Bronchial epithelial cell (primary cell): ENCODE results near the gene BICC1. TPM values are rescaled to one million over a fixed set of nuclear protein-coding genes. Genes with fewer than 3 reads are reported as not detected.

Experiments
- DNase-seq: peaks from one replicate; pipeline ENCODE4 v3.0.0-alpha.2; 2010; ENCODE audit warnings: low read depth
- FAIRE-seq: peaks from 2 replicates; lab custom pipeline; 2011; peaks lifted over from hg19 to GRCh38; lab: Jason Lieb, UNC
- H3K27me3 ChIP-seq: 2 replicates; pipeline ENCODE4 v1.5.1; 2011; ENCODE audit warnings: low read length; ENCODE audit not compliant: control insufficient read depth, insufficient read depth
- H3K36me3 ChIP-seq: 2 replicates; pipeline ENCODE4 v1.5.1; 2011; ENCODE audit warnings: low read length; ENCODE audit not compliant: control insufficient read depth, insufficient read depth
- H3K4me3 ChIP-seq: 2 replicates; pipeline ENCODE4 v1.5.1; 2011; ENCODE audit warnings: mild to moderate bottlenecking, low read depth, low read length, control low read depth
- total RNA-seq: library from RNA; depleted of rRNA; stranded (reverse); fragments of >200 nt; gene quantifications from 2 replicates; pipeline ENCODE4 v1.2.1, GENCODE V29; 2014
- TF ChIP-seq, protein P1 (sequence below): IDR thresholded peaks from 2 replicates; pipeline ENCODE4 v1.5.1; 2011; ENCODE audit warnings: mild to moderate bottlenecking, moderate library complexity, low read length, control low read depth, inconsistent platforms; ENCODE audit not compliant: insufficient read depth, severe bottlenecking

BICC1 gene
- total RNA-seq, 1 donor from 2014 or later, result 1.1 TPM

DNA sequence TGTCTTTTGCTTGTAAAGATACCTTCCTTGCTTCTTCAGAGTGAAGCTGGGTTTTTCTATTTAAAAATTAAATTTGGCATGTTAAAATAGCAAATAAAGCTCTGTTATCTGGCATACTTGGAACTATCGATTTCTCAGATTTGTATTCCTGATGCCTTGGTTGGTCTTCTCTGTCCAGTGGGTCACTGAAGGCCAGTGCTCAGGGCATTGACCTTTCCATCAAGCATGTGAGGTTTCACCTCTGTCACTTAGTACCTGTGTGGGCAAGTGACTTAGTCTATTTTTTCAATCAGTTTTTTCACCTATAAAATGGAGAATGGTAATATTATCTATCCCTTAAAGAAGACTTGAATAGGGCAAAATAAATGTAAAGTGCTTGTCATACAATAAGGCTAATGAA is 311.3 kb downstream of the BICC1 start:
- FAIRE-seq (no peak), DNase-seq (no peak)
- no peak overlapping the region for H3K4me3 ChIP-seq
- no peaks in the 10 kb centered on the region for H3K27me3 ChIP-seq
- no peaks in the 10 kb centered on the region for H3K36me3 ChIP-seq
- TF ChIP-seq, protein P1, sequence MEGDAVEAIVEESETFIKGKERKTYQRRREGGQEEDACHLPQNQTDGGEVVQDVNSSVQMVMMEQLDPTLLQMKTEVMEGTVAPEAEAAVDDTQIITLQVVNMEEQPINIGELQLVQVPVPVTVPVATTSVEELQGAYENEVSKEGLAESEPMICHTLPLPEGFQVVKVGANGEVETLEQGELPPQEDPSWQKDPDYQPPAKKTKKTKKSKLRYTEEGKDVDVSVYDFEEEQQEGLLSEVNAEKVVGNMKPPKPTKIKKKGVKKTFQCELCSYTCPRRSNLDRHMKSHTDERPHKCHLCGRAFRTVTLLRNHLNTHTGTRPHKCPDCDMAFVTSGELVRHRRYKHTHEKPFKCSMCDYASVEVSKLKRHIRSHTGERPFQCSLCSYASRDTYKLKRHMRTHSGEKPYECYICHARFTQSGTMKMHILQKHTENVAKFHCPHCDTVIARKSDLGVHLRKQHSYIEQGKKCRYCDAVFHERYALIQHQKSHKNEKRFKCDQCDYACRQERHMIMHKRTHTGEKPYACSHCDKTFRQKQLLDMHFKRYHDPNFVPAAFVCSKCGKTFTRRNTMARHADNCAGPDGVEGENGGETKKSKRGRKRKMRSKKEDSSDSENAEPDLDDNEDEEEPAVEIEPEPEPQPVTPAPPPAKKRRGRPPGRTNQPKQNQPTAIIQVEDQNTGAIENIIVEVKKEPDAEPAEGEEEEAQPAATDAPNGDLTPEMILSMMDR, result no peak

DNA sequence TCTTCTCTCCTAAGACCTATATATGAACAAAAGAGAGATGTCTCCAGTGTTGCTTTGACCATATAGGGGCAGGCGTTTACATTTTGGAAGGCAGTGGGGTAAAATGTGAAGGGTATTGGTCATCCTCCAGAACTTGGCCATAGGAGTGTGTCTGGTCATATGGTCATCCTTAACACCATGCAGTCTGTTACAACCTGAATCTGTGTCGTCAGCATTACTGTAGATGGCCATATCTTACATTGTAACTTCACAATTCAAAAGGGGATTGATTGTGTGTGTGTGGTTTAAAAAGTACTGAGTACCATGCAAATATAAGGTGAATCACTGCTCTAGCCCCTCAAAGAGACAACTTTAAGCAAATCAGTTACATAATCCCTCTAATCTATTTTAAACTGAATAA is 311.7 kb downstream of the BICC1 start:
- H3K4me3 ChIP-seq, result no peak overlapping the region
- FAIRE-seq, result no peak
- no peak for DNase-seq

DNA sequence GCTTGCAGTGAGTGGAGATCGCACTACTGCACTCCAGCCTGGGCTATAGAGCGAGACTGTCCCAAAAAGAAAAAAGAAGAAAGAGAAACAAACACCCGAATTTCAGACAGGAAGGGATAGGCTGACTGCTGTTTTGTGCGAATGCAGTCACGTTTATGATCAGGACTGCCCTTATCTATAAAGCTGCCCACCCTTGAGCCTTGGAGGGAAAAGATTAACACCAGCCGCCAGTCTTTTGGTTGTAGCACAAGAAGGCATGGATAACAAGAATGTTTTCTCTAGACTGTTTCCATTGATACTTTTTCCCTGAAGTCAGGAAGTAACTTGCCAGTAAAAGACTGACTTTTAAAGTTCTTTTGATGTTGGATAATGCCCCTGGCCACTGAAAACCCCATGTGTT is 314.0 kb downstream of the BICC1 start:
- Histone ChIP-seq H3K36me3 (no peaks in the 10 kb centered on the region), H3K27me3 (no peaks in the 10 kb centered on the region), H3K4me3 (no peak overlapping the region)
- FAIRE-seq (no peak), DNase-seq (no peak)
- TF ChIP-seq, protein P1, result no peak

More for the DNA sequence above, 311.7 kb downstream of the BICC1 start:
- H3K36me3 ChIP-seq, result no peaks in the 10 kb centered on the region
- TF ChIP-seq, protein P1, result no peak
- no peaks in the 10 kb centered on the region for H3K27me3 ChIP-seq

DNA sequence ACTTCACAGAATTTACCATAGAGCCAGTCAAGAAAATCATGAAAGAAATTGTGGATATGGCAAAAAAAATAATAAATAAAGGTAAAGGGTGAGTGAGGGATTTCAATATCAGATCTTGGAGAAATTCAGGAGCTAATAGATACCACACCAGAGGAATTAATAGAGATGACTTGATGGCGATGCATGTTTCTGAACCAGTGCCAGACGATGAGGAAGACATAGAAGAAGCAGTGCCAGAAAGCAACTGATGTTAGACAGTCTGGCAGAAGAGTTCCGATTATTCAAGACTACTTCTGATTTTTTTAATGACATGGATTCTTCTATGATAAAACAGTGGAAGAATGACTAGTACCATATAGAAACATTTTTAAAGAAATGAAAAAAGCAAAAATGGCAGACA is 314.7 kb downstream of the BICC1 start:
- FAIRE-seq, result no peak
- Histone ChIP-seq H3K4me3 (no peak overlapping the region), H3K27me3 (no peaks in the 10 kb centered on the region), H3K36me3 (no peaks in the 10 kb centered on the region)
- TF ChIP-seq, protein P1, result no peak
- no peak for DNase-seq

DNA sequence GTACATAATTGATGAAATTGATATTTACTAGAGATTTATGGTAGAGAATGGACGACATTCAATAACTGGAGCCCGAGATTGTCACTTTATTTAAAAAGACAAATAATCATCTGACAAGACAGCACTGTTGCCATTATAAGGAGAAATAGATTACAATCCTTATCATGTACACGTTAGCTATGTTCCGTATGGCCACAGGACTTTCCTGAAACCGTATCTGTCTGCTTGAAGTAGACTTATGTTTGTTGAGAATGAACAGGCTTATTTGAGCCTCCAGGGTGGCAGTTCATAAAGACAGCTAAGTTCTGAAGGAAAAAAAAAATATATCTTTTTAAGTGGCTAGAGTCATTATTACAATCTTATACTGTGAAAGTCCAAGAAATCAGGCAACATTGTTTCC is 317.2 kb downstream of the BICC1 start:
- Histone ChIP-seq H3K36me3 (no peaks in the 10 kb centered on the region), H3K4me3 (no peak overlapping the region), H3K27me3 (no peaks in the 10 kb centered on the region)
- DNase-seq (no peak), FAIRE-seq (no peak)
- TF ChIP-seq, protein P1, result no peak

DNA sequence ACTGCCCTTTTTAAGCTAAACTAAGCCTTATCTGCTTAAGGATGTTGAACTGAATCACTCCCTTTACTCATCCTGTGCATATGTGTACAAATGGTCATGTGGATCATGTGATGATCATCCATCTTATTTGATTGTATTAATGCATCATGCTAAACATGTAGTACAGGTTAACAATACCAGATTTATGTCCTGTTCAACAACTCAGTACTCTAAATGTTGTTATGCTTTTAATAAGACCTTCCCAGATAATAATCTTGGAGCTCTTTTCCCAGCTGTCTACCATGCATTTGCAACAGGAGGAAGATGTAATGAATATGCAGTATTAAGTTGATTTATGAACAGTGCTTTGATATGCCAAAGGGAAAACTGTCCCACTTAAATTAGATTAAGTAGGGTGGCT is 318.0 kb downstream of the BICC1 start:
- Histone ChIP-seq H3K36me3 (no peaks in the 10 kb centered on the region), H3K27me3 (no peaks in the 10 kb centered on the region), H3K4me3 (no peak overlapping the region)
- TF ChIP-seq, protein P1, result no peak
- DNase-seq (no peak), FAIRE-seq (no peak)
